ENCODE results near the gene RCE1.

Gene RCE1

GRCh38 chr11:66880496-66881450, 37.5 kb downstream of the RCE1 start:
- Histone ChIP-seq H3K4me1 (ENCODE audit: control insufficient read depth, insufficient read depth, low read length) (peaks cover 26% of the 10 kb centered on the region), H3K36me3 (ENCODE audit: control insufficient read depth, insufficient read depth, low read length) (no peaks in the 10 kb centered on the region), H3K9me3 (ENCODE audit: control insufficient read depth, low read length) (no peaks in the 10 kb centered on the region), H3K27ac (ENCODE audit: insufficient read depth, low read depth, low read length, poor library complexity, severe bottlenecking) (no peak overlapping the region), H3K27me3 (ENCODE audit: control insufficient read depth, insufficient read depth, low read length, poor library complexity, severe bottlenecking) (no peaks in the 10 kb centered on the region), H3K4me3 (ENCODE audit: insufficient read depth, low read depth, low read length) (no peak overlapping the region)
- WGBS, 2 experiments = 76 to 78% methylated on average over 14 of the region's 14 CpGs

- H3K4me1 ChIP-seq (ENCODE audit: control insufficient read depth, insufficient read depth, low read length) = peaks cover 20% of the 10 kb centered on the region
- no peaks in the 10 kb centered on the region for H3K27me3 ChIP-seq (ENCODE audit: control insufficient read depth, insufficient read depth, low read length, poor library complexity, severe bottlenecking)
- H3K36me3 ChIP-seq (ENCODE audit: control insufficient read depth, insufficient read depth, low read length) = no peaks in the 10 kb centered on the region
- 89 to 93% methylated on average over 10 of the region's 10 CpGs for WGBS, 2 experiments
- H3K27ac ChIP-seq (ENCODE audit: insufficient read depth, low read depth, low read length, poor library complexity, severe bottlenecking) = no peak overlapping the region
- H3K9me3 ChIP-seq (ENCODE audit: control insufficient read depth, low read length) = no peaks in the 10 kb centered on the region
- no peak overlapping the region for H3K4me3 ChIP-seq (ENCODE audit: insufficient read depth, low read depth, low read length)
Measured at GRCh38 chr11:66881451-66881835, 38.2 kb downstream of the RCE1 start.

- Histone ChIP-seq H3K36me3 (ENCODE audit: control insufficient read depth, insufficient read depth, low read length) (no peaks in the 10 kb centered on the region), H3K27ac (ENCODE audit: insufficient read depth, low read depth, low read length, poor library complexity, severe bottlenecking) (no peak overlapping the region), H3K4me1 (ENCODE audit: control insufficient read depth, insufficient read depth, low read length) (peaks cover 22% of the 10 kb centered on the region), H3K4me3 (ENCODE audit: insufficient read depth, low read depth, low read length) (no peak overlapping the region), H3K27me3 (ENCODE audit: control insufficient read depth, insufficient read depth, low read length, poor library complexity, severe bottlenecking) (no peaks in the 10 kb centered on the region), H3K9me3 (ENCODE audit: control insufficient read depth, low read length) (no peaks in the 10 kb centered on the region)
- WGBS, 2 experiments = 83 to 88% methylated on average over 9 of the region's 9 CpGs
Measured at GRCh38 chr11:66881927-66882452, 38.7 kb downstream of the RCE1 start.

GRCh38 chr11:66882561-66883015, 39.3 kb downstream of the RCE1 start:
- Histone ChIP-seq H3K9me3 (ENCODE audit: control insufficient read depth, low read length) (no peaks in the 10 kb centered on the region), H3K4me3 (ENCODE audit: insufficient read depth, low read depth, low read length) (no peak overlapping the region), H3K36me3 (ENCODE audit: control insufficient read depth, insufficient read depth, low read length) (no peaks in the 10 kb centered on the region), H3K4me1 (ENCODE audit: control insufficient read depth, insufficient read depth, low read length) (peaks cover 22% of the 10 kb centered on the region), H3K27me3 (ENCODE audit: control insufficient read depth, insufficient read depth, low read length, poor library complexity, severe bottlenecking) (no peaks in the 10 kb centered on the region), H3K27ac (ENCODE audit: insufficient read depth, low read depth, low read length, poor library complexity, severe bottlenecking) (peak overlapping the region; percentile 79)
- 81 to 86% methylated on average over 14 of the region's 14 CpGs for WGBS, 2 experiments

GRCh38 chr11:66883016-66883965, 40.0 kb downstream of the RCE1 start:
- WGBS, 2 experiments = 64 to 67% methylated on average over 29 of the region's 29 CpGs
- Histone ChIP-seq H3K4me1 (ENCODE audit: control insufficient read depth, insufficient read depth, low read length) (peaks cover 22% of the 10 kb centered on the region), H3K27ac (ENCODE audit: insufficient read depth, low read depth, low read length, poor library complexity, severe bottlenecking) (peak overlapping the region; percentile 79), H3K36me3 (ENCODE audit: control insufficient read depth, insufficient read depth, low read length) (no peaks in the 10 kb centered on the region), H3K27me3 (ENCODE audit: control insufficient read depth, insufficient read depth, low read length, poor library complexity, severe bottlenecking) (no peaks in the 10 kb centered on the region), H3K9me3 (ENCODE audit: control insufficient read depth, low read length) (no peaks in the 10 kb centered on the region), H3K4me3 (ENCODE audit: insufficient read depth, low read depth, low read length) (no peak overlapping the region)

GRCh38 chr11:66884443-66884842, 41.2 kb downstream of the RCE1 start:
- no peaks in the 10 kb centered on the region for H3K27me3 ChIP-seq (ENCODE audit: control insufficient read depth, insufficient read depth, low read length, poor library complexity, severe bottlenecking)
- 94% methylated on average over 4 of the region's 4 CpGs for WGBS, 2 experiments
- H3K36me3 ChIP-seq (ENCODE audit: control insufficient read depth, insufficient read depth, low read length) = no peaks in the 10 kb centered on the region
- H3K9me3 ChIP-seq (ENCODE audit: control insufficient read depth, low read length) = no peaks in the 10 kb centered on the region
- no peak overlapping the region for H3K27ac ChIP-seq (ENCODE audit: insufficient read depth, low read depth, low read length, poor library complexity, severe bottlenecking)
- peaks cover 22% of the 10 kb centered on the region for H3K4me1 ChIP-seq (ENCODE audit: control insufficient read depth, insufficient read depth, low read length)
- H3K4me3 ChIP-seq (ENCODE audit: insufficient read depth, low read depth, low read length) = no peak overlapping the region

- Histone ChIP-seq H3K4me1 (ENCODE audit: control insufficient read depth, insufficient read depth, low read length) (peaks cover 21% of the 10 kb centered on the region), H3K27ac (ENCODE audit: insufficient read depth, low read depth, low read length, poor library complexity, severe bottlenecking) (no peak overlapping the region), H3K9me3 (ENCODE audit: control insufficient read depth, low read length) (no peaks in the 10 kb centered on the region), H3K36me3 (ENCODE audit: control insufficient read depth, insufficient read depth, low read length) (no peaks in the 10 kb centered on the region), H3K4me3 (ENCODE audit: insufficient read depth, low read depth, low read length) (no peak overlapping the region), H3K27me3 (ENCODE audit: control insufficient read depth, insufficient read depth, low read length, poor library complexity, severe bottlenecking) (no peaks in the 10 kb centered on the region)
- WGBS, 2 experiments = 91 to 95% methylated on average over 4 of the region's 4 CpGs
Measured at GRCh38 chr11:66885469-66885868, 42.2 kb downstream of the RCE1 start.

GRCh38 chr11:66885950-66886440, 42.8 kb downstream of the RCE1 start:
- Histone ChIP-seq H3K27ac (ENCODE audit: insufficient read depth, low read depth, low read length, poor library complexity, severe bottlenecking) (no peak overlapping the region), H3K4me3 (ENCODE audit: insufficient read depth, low read depth, low read length) (no peak overlapping the region), H3K36me3 (ENCODE audit: control insufficient read depth, insufficient read depth, low read length) (no peaks in the 10 kb centered on the region), H3K27me3 (ENCODE audit: control insufficient read depth, insufficient read depth, low read length, poor library complexity, severe bottlenecking) (no peaks in the 10 kb centered on the region), H3K9me3 (ENCODE audit: control insufficient read depth, low read length) (no peaks in the 10 kb centered on the region), H3K4me1 (ENCODE audit: control insufficient read depth, insufficient read depth, low read length) (peaks cover 15% of the 10 kb centered on the region)
- 82 to 83% methylated on average over 11 of the region's 11 CpGs for WGBS, 2 experiments

GRCh38 chr11:66886671-66887221, 43.5 kb downstream of the RCE1 start:
- H3K4me3 ChIP-seq (ENCODE audit: insufficient read depth, low read depth, low read length) = no peak overlapping the region
- H3K4me1 ChIP-seq (ENCODE audit: control insufficient read depth, insufficient read depth, low read length) = peaks cover 11% of the 10 kb centered on the region
- H3K27me3 ChIP-seq (ENCODE audit: control insufficient read depth, insufficient read depth, low read length, poor library complexity, severe bottlenecking) = no peaks in the 10 kb centered on the region
- no peaks in the 10 kb centered on the region for H3K9me3 ChIP-seq (ENCODE audit: control insufficient read depth, low read length)
- WGBS, 2 experiments = 87 to 88% methylated on average over 15 of the region's 15 CpGs
- no peak overlapping the region for H3K27ac ChIP-seq (ENCODE audit: insufficient read depth, low read depth, low read length, poor library complexity, severe bottlenecking)
- H3K36me3 ChIP-seq (ENCODE audit: control insufficient read depth, insufficient read depth, low read length) = no peaks in the 10 kb centered on the region
